HUES48 (cell line): ENCODE data around the gene BEAN1.
"Not testable (repeated sequence)": the region's sequence is repeated elsewhere in the genome, so short reads cannot be mapped to it uniquely, and the experiment has no call there.

Experiments used
- H3K27ac ChIP-seq: one replicate; pipeline ENCODE4 v1.7.0; 2013; ENCODE audit warnings: low read depth, low read length, inconsistent platforms
- H3K27me3 ChIP-seq: 2 replicates; pipeline ENCODE4 v1.6.1; 2013; ENCODE audit warnings: mild to moderate bottlenecking, low read length; ENCODE audit not compliant: control insufficient read depth, insufficient read depth
- H3K36me3 ChIP-seq: 2 replicates; pipeline ENCODE4 v1.6.1; 2013; ENCODE audit warnings: low read length; ENCODE audit not compliant: control insufficient read depth, insufficient read depth
- H3K4me1 ChIP-seq: 2 replicates; pipeline ENCODE4 v1.6.1; 2013; ENCODE audit warnings: mild to moderate bottlenecking, low read length; ENCODE audit not compliant: control insufficient read depth, insufficient read depth
- H3K4me3 ChIP-seq: 2 replicates; pipeline ENCODE4 v1.5.1; 2013; ENCODE audit warnings: mild to moderate bottlenecking, low read depth, low read length
- H3K9ac ChIP-seq: 2 replicates; pipeline ENCODE4 v1.6.1; 2013; ENCODE audit warnings: mild to moderate bottlenecking, low read depth, low read length, moderate library complexity
- H3K9me3 ChIP-seq: 2 replicates; pipeline ENCODE4 v1.6.1; 2013; ENCODE audit warnings: low read length; ENCODE audit not compliant: control insufficient read depth, insufficient read depth

BEAN1 gene

GRCh38 chr16:66488505-66488904, 61.4 kb downstream of the BEAN1 start:
- Histone ChIP-seq H3K9me3 (no peaks in the 10 kb centered on the region), H3K36me3 (no peaks in the 10 kb centered on the region), H3K27me3 (no peaks in the 10 kb centered on the region), H3K4me1 (0 out of 2 replicates have a peak, but pooled peaks cover 2% of the 10 kb centered on the region), H3K4me3 (no peak overlapping the region), H3K9ac (no peak overlapping the region), H3K27ac (no peak overlapping the region)

- H3K27ac ChIP-seq = no peak overlapping the region
- no peaks in the 10 kb centered on the region for H3K27me3 ChIP-seq
- no peak overlapping the region for H3K4me3 ChIP-seq
- H3K4me1 ChIP-seq = no peaks in the 10 kb centered on the region
- no peak overlapping the region for H3K9ac ChIP-seq
- no peaks in the 10 kb centered on the region for H3K36me3 ChIP-seq
- H3K9me3 ChIP-seq = no peaks in the 10 kb centered on the region
Observed at GRCh38 chr16:66489385-66489784, 62.3 kb downstream of the BEAN1 start.

GRCh38 chr16:66489818-66490217, 62.7 kb downstream of the BEAN1 start:
- H3K27ac ChIP-seq = no peak overlapping the region
- no peaks in the 10 kb centered on the region for H3K36me3 ChIP-seq
- H3K9me3 ChIP-seq = no peaks in the 10 kb centered on the region
- H3K9ac ChIP-seq = no peak overlapping the region
- H3K27me3 ChIP-seq = no peaks in the 10 kb centered on the region
- H3K4me3 ChIP-seq = no peak overlapping the region
- no peaks in the 10 kb centered on the region for H3K4me1 ChIP-seq

GRCh38 chr16:66490774-66491715, 64.0 kb downstream of the BEAN1 start:
- H3K27ac ChIP-seq = no peak overlapping the region
- H3K27me3 ChIP-seq = no peaks in the 10 kb centered on the region
- H3K9ac ChIP-seq = no peak overlapping the region
- no peaks in the 10 kb centered on the region for H3K4me1 ChIP-seq
- no peak overlapping the region for H3K4me3 ChIP-seq
- no peaks in the 10 kb centered on the region; the same call in 1 of the 2 replicates for H3K9me3 ChIP-seq
- H3K36me3 ChIP-seq = no peaks in the 10 kb centered on the region

- no peaks in the 10 kb centered on the region for H3K4me1 ChIP-seq
- no peaks in the 10 kb centered on the region for H3K27me3 ChIP-seq
- H3K9ac ChIP-seq = no peak overlapping the region
- H3K9me3 ChIP-seq = no peaks in the 10 kb centered on the region; the same call in 1 of the 2 replicates
- H3K27ac ChIP-seq = no peak overlapping the region
- no peak overlapping the region for H3K4me3 ChIP-seq
- no peaks in the 10 kb centered on the region for H3K36me3 ChIP-seq
Observed at GRCh38 chr16:66491716-66492064, 64.6 kb downstream of the BEAN1 start.

- H3K4me1 ChIP-seq = no peaks in the 10 kb centered on the region
Observed at GRCh38 chr16:66493490-66494401, 66.7 kb downstream of the BEAN1 start.

GRCh38 chr16:66494916-66495315, 67.8 kb downstream of the BEAN1 start:
- Histone ChIP-seq H3K36me3 (no peaks in the 10 kb centered on the region), H3K4me1 (no peaks in the 10 kb centered on the region), H3K4me3 (no peak overlapping the region), H3K27me3 (no peaks in the 10 kb centered on the region), H3K9me3 (no peaks in the 10 kb centered on the region; the same call in 1 of the 2 replicates), H3K9ac (no peak overlapping the region), H3K27ac (no peak overlapping the region)

More at GRCh38 chr16:66493490-66494401, 66.7 kb downstream of the BEAN1 start:
- no peaks in the 10 kb centered on the region for H3K36me3 ChIP-seq
- no peaks in the 10 kb centered on the region; the same call in 1 of the 2 replicates for H3K9me3 ChIP-seq
- no peak overlapping the region for H3K27ac ChIP-seq
- H3K27me3 ChIP-seq = no peaks in the 10 kb centered on the region
- no peak overlapping the region for H3K4me3 ChIP-seq
- H3K9ac ChIP-seq = no peak overlapping the region

GRCh38 chr16:66495440-66495839, 68.3 kb downstream of the BEAN1 start:
- Histone ChIP-seq H3K36me3 (no peaks in the 10 kb centered on the region), H3K9me3 (no peaks in the 10 kb centered on the region; the same call in 1 of the 2 replicates), H3K9ac (no peak overlapping the region), H3K27ac (no peak overlapping the region), H3K27me3 (no peaks in the 10 kb centered on the region), H3K4me3 (no peak overlapping the region), H3K4me1 (no peaks in the 10 kb centered on the region)

- not testable (repeated sequence) for H3K9ac ChIP-seq, H3K36me3 ChIP-seq, H3K4me3 ChIP-seq, H3K27me3 ChIP-seq, H3K4me1 ChIP-seq, H3K27ac ChIP-seq, H3K9me3 ChIP-seq
Observed at GRCh38 chr16:66496226-66496625, 69.1 kb downstream of the BEAN1 start.

- H3K9me3 ChIP-seq, H3K4me3 ChIP-seq, H3K27me3 ChIP-seq, H3K27ac ChIP-seq, H3K4me1 ChIP-seq, H3K36me3 ChIP-seq, H3K9ac ChIP-seq: not testable (repeated sequence)
Observed at GRCh38 chr16:66497921-66498320, 70.8 kb downstream of the BEAN1 start.

GRCh38 chr16:66501563-66501962, 74.5 kb downstream of the BEAN1 start:
- not testable (repeated sequence) for H3K4me3 ChIP-seq, H3K27me3 ChIP-seq, H3K36me3 ChIP-seq, H3K9me3 ChIP-seq, H3K9ac ChIP-seq, H3K4me1 ChIP-seq, H3K27ac ChIP-seq
